PFSK-1 (cell line): Measurements from ENCODE around the gene MEF2C.

Source experiments
- POLR2AphosphoS5 ChIP-seq: IDR thresholded peaks from 2 replicates; pipeline ENCODE4 v1.6.1; 2012; ENCODE audit warnings: low read depth, mild to moderate bottlenecking, control low read depth, low read length, moderate library complexity
- SIN3A ChIP-seq: IDR thresholded peaks from 2 replicates; pipeline ENCODE4 v1.6.1; 2012; ENCODE audit warnings: mild to moderate bottlenecking, low read length, moderate library complexity, borderline replicate concordance; ENCODE audit not compliant: insufficient read depth

GRCh38 chr5:88829054-88829453, 53.9 kb downstream of the MEF2C start:
- TF ChIP-seq POLR2AphosphoS5 (no peak), SIN3A (no peak)
